GM12872 (cell line): ENCODE measurements around the gene KIF26B.

ENCODE experiments used
- CTCF ChIP-seq: IDR thresholded peaks from 3 replicates; pipeline ENCODE4 v1.5.1; 2011; ENCODE audit warnings: low read depth, mild to moderate bottlenecking, low read length, moderate library complexity; ENCODE audit not compliant: insufficient read depth

The KIF26B gene

DNA sequence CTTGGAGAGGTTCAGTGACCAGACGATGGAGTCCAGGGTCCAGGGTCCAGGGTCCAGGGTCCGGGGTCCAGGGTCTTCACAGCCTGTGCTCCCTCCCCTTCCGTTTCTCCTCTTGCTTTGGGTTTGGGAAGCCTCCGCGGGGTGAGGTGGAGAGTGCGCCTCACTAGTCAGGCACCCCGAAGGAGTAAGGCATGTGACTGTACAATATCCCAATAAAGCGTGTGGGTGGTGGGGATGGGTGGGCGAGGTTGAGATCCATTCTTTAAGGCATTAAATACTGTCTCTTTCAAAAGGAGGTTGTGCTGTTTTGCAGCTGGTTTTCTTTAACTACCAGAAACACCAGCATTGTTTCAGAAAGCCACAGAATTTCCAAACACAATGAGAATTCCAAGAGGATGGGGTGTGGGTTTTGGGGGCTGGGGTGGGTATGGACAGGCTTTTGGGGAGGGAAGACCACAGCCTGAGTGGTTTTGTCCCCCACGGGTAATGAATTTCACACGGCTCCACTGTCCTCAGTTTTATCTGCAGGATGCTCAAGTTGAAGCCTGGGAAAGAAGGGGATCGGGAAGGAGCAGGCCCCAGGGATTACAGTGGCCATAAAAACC is 65.7 kb downstream of the KIF26B start:
- no peak for TF ChIP-seq CTCF

- TF ChIP-seq CTCF = no peak
These were observed 67.0 kb downstream of the KIF26B start for GRCh38 chr1:245221805-245222204.

DNA sequence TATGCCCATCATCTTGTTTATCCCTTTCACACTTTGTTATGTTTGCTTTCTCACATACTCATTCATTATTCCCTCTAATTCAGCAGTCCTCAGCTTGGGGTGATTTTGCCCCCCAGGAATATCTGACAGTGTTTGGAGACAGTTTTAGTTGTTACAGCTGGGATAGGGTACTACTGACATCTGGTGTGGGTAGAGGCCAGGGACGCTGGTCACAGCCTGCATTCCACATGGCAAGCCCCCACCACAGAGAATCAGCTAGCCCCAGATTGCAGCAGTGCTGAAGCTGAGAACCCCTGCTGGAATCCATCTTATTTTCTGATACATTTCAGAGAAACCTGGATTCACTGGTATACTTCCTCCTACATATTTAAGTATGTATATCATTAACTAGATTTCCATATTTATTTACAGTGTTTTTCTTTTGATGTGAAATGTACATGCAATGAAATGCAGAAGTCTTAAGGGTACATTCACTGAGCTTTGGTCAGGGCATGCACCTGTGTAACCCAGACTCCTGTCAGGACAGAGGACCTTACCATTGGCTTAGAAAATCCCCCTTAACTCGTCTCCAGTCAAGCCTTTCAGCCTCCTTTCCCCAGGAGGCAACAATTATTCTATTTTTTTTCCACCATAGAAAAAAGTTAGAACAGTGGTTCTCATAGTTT is 68.3 kb downstream of the KIF26B start:
- no peak for TF ChIP-seq CTCF

DNA sequence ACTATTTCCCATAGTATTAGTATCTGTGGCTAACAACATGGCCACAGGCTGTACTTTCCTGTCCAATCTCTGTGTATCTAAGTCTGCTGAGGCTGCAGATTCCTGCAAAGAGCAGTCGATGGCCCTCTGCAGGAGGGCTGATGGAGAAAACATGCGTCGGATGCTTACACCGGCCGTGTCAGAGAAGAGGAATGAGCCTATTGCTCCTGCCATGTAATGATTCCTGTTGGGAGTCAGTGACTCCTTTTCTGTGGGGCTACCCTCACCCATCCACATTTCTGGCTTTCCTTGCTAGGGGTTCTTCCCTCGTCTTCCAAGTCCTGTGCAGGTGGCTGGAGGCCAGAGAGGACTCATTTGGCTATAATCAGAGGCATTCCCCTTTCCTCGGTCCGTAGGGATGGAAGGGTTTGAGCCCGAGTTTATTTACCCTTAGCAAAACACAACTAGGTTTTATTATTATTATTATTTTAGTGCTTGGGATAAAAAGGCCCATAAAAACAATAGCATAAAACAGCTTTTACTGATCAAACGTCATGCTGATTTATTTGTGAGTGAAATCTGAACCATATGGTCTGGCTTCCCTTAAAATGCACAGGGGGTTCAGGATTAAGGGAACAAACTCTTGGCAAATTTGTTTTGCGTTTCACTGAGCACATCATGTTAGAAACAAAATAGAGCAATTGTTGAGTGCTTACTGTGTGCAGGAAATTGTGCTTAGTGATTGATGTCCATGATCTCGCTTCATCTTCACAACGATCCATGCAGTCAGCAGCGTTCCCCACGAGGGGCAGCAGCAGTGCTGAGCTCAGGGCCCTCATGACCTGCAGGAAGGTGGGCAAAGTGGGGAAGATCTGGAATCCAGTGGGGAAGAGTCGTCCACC is 70.8 kb downstream of the KIF26B start:
- TF ChIP-seq CTCF = no peak

- no peak for TF ChIP-seq CTCF
These were observed 71.4 kb downstream of the KIF26B start for GRCh38 chr1:245226203-245226499.

DNA sequence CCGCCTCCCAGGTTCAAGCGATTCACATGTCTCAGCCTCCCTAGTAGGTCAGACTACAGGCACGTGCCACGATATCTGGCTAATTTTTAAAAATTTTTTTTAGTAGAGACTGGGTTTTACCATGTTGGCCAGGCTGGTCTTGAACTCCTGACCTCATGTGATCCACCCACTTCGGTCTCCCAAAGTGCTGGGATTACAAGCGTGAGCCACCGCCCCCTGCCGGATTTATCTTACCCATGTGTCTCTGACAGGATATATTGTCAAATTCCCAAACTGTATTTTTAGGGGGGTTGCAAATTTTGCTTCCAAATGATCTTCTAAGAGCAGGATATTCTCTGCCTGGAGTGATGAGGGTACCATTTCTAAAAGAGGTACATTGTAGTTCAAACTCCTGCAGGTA is 74.3 kb downstream of the KIF26B start:
- no peak for TF ChIP-seq CTCF

DNA sequence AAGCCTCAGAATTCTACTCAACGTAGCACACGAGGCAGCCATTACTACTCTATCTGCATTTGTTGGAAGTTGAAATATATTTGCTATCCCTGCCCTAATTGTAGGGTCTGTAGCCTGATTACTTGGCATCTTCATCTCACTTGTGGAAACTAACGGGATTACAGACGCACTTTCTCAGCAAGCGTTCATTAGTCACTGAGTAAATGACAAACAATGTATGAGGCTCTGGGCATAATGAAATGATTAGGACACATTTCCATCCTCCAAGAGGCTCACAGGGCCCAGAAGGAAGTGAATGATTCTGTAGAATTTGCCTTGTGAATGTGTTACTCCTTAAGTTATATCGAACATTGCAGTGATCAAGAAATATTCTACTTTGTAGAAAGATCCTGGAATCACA is 78.1 kb downstream of the KIF26B start:
- no peak for TF ChIP-seq CTCF
